ENCODE measurements around the gene KREMEN1. TPM values are rescaled to one million over a fixed set of nuclear protein-coding genes. Genes with fewer than 3 reads are reported as not detected.

The KREMEN1 gene
- total RNA-seq, 1 experiment from 2014 or later = 2.2 TPM

- no TSS peak for BruUV-seq (replicated peaks)
- CTCF ChIA-PET = no interaction called here
- in situ Hi-C loops (cut with HindIII; ENCODE audit: low pct_unique_long_range_greater_than_20kb, low sequenced_read_pairs) (no loop called here), intact Hi-C loops (cut with micrococcal nuclease; ENCODE audit: unreplicated experiment) (no loop called here)
- H3K27me3 ChIP-seq (ENCODE audit: control insufficient read depth, insufficient read depth, low read length) = no peaks in the 10 kb centered on the region
- H3K9me3 ChIP-seq (ENCODE audit: control insufficient read depth, insufficient read depth, low read depth, low read length) = no peaks in the 10 kb centered on the region
- no peak for TF ChIP-seq POLR2AphosphoS5 (IDR thresholded peaks at IDR 0.05; ENCODE audit: low read depth, low read length)
- no peak for TF ChIP-seq TCF7L2 (IDR thresholded peaks at IDR 0.05; ENCODE audit: low read depth, low read length)
- TF ChIP-seq, protein P1, sequence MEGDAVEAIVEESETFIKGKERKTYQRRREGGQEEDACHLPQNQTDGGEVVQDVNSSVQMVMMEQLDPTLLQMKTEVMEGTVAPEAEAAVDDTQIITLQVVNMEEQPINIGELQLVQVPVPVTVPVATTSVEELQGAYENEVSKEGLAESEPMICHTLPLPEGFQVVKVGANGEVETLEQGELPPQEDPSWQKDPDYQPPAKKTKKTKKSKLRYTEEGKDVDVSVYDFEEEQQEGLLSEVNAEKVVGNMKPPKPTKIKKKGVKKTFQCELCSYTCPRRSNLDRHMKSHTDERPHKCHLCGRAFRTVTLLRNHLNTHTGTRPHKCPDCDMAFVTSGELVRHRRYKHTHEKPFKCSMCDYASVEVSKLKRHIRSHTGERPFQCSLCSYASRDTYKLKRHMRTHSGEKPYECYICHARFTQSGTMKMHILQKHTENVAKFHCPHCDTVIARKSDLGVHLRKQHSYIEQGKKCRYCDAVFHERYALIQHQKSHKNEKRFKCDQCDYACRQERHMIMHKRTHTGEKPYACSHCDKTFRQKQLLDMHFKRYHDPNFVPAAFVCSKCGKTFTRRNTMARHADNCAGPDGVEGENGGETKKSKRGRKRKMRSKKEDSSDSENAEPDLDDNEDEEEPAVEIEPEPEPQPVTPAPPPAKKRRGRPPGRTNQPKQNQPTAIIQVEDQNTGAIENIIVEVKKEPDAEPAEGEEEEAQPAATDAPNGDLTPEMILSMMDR (IDR thresholded peaks at IDR 0.05) = no peak
- TF ChIP-seq SIN3A (IDR thresholded peaks at IDR 0.05; ENCODE audit: borderline replicate concordance, insufficient read depth, low read depth, low read length) = no peak
- no peak for TF ChIP-seq REST (IDR thresholded peaks at IDR 0.05; ENCODE audit: insufficient read depth in 1 of 2, low read depth in 2 of 2, low read length in 1 of 2)
- no peak overlapping the region for H3K4me3 ChIP-seq (ENCODE audit: low read depth in 2 of 2, low read length in 2 of 2)
- ATAC-seq (no peak), DNase-seq (ENCODE audit: low read depth, low spot score) (no peak)
- H3K27ac ChIP-seq (ENCODE audit: low read length) = no peak overlapping the region
- H3K4me1 ChIP-seq (ENCODE audit: control insufficient read depth, insufficient read depth, low read length) = no peaks in the 10 kb centered on the region
- no peaks in the 10 kb centered on the region for H3K36me3 ChIP-seq (ENCODE audit: control insufficient read depth, insufficient read depth, low read length)
- POLR2A ChIA-PET = no interaction called here
Observed at GRCh38 chr22:29128891-29129807, 56.3 kb downstream of the KREMEN1 start.

GRCh38 chr22:29129808-29130140 is 56.9 kb downstream of the KREMEN1 start:
- BruUV-seq (replicated peaks) = no TSS peak
- Histone ChIP-seq H3K4me3 (ENCODE audit: low read depth in 2 of 2, low read length in 2 of 2) (no peak overlapping the region), H3K4me1 (ENCODE audit: control insufficient read depth, insufficient read depth, low read length) (no peaks in the 10 kb centered on the region), H3K27me3 (ENCODE audit: control insufficient read depth, insufficient read depth, low read length) (no peaks in the 10 kb centered on the region), H3K9me3 (ENCODE audit: control insufficient read depth, insufficient read depth, low read depth, low read length) (no peaks in the 10 kb centered on the region), H3K36me3 (ENCODE audit: control insufficient read depth, insufficient read depth, low read length) (no peaks in the 10 kb centered on the region), H3K27ac (ENCODE audit: low read length) (no peak overlapping the region)
- ATAC-seq (no peak), DNase-seq (ENCODE audit: low read depth, low spot score) (no peak)
- ChIA-PET POLR2A (no interaction called here), CTCF (no interaction called here)
- in situ Hi-C loops (cut with HindIII; ENCODE audit: low pct_unique_long_range_greater_than_20kb, low sequenced_read_pairs) = no loop called here
- intact Hi-C loops (cut with micrococcal nuclease; ENCODE audit: unreplicated experiment) = no loop called here
- TF ChIP-seq POLR2AphosphoS5 (IDR thresholded peaks at IDR 0.05; ENCODE audit: low read depth, low read length) (no peak), TCF7L2 (IDR thresholded peaks at IDR 0.05; ENCODE audit: low read depth, low read length) (no peak)
- TF ChIP-seq, protein P1 (IDR thresholded peaks at IDR 0.05) = no peak
